SW480 (cell line): ENCODE measurements around the gene SRC.

ENCODE experiments used
- DNase-seq: peaks from one replicate; pipeline ENCODE4 v3.0.0-alpha.2; 2016; ENCODE audit warnings: low spot score

The SRC gene

DNA sequence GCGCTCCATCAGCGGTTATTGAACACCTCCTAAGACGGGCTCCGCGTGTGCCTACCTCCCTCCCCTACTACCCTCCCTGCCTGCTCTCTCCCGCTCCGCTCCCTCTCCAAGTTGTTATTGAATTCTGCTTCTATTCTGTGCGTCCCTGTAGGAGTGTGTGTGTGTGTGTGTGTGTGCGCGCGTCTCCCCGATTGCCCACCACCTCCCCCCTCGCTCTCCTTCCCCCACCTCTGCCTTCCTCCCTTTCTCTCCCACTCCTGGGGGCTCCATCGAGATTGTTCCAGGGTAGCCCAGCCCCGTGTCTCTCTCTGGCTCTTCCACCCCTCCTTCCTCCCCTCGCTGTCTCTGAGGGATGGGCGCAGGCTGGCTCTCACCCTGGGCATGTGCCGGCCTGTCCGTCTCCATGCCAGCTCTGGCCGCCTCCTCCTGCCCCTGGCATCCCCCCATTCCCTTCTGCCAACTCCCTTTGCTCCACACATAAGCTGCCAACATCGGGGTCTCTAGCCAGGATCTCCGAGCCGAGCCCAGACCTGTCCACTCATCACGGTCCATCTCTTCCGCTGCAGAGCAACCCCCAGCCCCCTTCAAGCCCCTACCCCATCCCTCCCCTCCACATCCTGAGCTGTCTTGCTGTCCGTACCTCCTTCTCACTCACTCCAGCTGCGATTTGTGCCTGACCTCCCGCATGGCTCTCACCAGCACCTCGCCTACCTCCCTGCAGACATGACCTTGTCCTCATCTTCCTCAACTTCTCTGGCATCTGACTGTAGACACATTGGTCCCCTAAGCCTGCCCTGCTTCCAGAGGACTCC lies 68.5 kb downstream of the SRC start:
- no peak for DNase-seq

DNA sequence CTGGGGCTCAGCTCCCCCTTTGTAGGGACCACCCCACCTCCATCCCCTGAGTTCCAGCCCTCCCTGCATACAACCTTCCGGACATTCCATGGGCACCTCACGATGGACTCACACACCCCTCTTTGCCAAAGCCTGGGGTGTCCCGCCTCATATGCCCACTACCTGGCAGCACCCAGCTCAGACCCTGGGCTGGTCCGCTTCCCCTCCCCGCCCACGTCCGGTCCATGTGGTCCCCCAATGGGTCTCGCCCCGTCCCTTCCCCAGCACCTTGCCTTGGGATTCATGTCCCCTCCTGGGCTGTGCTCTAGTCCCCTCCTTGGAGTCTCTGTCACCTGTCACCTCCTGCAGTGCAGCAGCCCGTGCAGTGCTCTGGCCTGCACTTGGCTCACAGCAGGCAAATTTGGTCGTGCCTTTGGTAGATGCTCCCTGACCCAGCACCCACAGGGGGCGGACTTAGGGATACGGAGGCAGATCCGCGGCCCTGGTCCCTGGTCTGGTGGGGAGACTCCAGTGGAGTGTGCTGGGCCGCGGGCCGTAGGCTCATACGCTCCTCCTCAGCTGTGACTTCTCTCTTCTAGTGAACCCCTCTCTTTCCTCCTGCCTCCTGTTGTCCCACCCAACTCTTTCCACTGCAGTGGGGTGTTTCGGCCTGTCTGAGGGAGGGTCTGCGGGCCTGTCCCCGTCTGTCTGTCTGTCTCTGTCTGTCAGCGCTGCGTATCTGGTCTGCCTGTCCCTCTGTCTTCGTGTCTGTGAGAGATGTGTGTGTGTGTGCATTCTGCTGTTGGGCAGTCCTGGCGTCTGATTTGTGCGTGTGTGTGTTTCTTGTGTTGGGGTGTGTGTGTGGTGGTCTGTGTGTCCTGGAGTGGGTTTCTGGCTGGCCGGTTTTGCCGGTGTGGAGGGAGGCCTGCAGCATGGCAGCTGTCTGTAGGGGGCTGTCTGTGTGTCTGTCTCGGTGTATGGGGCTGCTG lies 69.5 kb downstream of the SRC start:
- no peak for DNase-seq

DNA sequence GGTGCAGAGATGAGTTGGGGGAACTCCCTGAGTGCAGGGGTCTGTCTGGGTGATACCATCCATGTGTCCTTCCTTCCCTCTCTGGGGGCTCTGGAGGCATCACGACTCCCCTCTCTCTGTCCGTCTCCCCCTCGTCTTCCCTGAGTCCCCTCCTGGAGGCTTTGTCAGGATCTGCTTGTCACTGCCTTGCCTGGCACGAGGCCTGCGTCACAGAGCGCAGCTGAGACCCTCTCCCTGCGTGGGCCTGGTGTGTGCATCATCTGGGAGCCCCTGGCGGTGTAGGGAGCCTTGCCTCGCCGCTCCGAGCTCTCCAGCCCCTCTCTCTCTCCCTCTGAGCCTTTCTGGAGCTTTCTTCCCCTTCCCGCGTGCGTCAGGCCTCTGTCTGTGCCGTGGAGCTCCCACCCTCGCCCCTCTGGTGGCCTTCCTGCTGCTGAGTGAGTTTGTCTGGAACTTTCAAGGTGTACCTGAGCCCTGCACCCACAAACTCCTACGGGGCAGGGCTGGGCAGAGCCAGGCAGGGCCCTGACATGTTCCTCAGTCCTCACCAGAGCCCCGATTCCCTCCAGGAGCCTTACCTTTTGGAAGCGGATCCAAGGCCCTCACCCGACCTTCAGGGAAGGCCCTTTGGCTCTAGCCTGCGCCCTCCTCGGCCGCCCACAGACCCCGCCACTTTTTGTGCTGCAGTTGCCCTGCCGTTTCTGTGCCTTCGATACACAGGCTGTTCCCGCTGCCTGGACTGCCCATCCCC lies 70.3 kb downstream of the SRC start:
- no peak for DNase-seq

DNA sequence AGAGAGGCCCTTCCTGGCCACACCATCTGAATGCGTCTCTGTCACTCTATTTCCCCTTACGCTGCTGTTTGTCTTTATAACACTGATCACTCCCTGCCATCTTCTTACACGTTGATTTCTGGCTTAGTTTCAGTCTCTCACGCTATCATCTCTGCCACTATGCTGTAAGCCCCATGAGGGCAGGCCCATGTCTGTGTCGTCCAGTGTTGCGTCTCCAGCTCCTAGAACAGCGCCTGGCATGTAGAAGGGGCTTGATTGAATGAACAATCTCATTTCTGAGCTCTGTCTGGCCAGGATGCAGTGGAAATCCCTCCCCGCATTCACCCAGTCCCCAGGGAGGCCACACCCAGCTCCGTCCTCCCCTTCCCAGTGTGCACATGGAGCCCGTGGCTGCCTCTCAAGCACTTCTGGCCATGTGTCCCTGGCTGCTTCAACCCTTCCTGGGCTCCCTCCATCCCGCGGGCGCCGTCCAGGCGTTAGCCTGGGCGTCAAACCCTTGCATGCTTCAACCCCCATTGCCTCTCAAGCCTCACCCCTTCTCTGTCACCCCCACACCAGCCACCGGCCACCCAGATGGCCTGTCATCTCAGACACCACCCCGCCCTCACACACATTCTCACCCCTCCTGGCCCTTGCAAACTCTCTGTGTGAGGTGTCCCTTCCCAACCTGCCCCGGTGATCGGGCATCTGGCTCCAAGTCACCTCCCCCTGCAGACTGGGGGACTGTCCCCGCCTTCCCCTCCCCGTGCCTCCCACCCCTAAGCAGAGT lies 71.1 kb downstream of the SRC start:
- no peak for DNase-seq

DNA sequence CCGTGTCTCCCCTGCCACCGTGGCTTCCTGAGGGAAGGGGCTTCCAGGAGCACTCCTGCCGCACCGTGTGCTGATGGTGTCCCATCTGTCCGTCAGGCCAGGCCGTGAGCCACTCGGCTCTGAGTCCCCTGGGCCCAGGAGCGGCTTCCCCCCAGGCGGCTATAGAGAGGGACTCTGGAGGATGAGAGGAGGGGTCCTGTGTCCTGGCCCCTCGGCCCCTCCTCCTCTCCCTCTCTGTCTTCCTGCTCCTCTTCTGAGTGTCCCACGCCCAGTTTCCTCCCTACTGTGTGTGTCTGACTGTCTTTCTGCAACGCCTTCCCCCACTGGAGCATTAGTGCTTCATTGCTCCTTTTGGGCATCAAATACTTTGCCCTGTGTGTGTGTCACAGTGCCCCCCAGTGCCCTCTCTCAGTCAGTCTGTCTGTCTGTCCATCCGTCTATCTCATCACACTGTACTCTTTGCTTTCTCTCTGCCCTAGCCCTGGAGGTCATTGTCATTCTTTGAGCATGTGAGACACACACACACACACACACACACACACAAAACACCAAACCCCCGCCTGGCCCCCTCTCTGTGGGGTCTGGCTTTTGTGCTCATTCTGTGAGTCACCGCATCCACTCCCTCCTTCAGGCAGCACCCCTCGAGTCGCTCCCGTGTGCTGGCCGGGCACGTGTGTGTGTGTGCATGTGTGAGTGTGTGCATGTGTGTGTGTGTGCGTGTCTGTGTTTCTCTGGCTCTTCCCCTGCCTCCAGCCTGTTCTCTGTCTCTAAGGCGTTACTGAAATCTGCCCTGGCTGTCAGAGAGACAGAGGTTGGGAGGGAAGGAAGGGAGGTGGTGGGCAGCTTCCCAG lies 71.9 kb downstream of the SRC start:
- DNase-seq = no peak

DNA sequence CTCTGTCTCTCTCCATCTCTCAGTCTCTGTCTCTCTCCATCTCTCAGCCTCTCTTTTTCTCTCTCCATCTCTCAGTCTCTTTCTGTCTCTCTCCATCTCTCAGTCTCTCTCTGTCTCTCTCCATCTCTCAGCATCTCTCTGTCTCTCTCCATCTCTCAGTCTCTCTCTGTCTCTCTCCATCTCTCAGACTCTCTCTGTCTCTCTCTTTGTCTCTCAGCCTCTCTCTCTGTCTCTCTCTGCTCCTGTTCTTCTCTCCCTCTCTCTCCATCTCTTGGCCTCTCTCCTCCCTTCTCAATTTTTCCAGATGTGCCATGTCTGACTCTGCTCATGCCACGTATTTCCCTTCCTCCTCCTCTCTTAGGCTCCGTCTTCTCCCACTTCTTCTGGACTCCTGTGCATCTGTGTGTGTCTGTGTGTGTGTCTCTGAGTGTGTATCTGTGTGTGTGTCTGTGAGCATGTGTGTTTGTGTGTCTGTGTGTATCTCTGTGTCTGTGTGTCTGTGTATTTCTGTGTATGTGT lies 72.7 kb downstream of the SRC start:
- DNase-seq = no peak

DNA sequence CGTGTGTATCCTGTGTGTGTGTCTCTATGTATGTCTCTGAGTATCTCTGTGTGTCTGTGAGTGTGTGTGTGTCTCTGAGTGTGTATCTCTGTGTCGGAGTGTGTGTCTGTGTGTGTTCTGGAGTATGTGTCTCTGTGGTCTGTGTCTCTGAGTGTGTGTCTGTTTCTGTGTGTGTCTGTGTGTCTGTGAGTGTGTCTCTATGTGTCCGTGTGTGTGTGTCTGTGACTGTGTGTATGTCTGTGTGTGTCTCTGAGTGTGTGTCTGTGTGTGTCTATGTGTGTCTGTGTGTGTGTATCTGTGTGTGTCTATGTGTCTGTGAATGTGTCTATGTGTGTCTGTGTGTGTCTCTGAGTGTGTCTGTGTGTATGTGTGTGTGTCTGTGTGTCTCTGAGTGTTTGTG lies 73.4 kb downstream of the SRC start:
- no peak for DNase-seq

DNA sequence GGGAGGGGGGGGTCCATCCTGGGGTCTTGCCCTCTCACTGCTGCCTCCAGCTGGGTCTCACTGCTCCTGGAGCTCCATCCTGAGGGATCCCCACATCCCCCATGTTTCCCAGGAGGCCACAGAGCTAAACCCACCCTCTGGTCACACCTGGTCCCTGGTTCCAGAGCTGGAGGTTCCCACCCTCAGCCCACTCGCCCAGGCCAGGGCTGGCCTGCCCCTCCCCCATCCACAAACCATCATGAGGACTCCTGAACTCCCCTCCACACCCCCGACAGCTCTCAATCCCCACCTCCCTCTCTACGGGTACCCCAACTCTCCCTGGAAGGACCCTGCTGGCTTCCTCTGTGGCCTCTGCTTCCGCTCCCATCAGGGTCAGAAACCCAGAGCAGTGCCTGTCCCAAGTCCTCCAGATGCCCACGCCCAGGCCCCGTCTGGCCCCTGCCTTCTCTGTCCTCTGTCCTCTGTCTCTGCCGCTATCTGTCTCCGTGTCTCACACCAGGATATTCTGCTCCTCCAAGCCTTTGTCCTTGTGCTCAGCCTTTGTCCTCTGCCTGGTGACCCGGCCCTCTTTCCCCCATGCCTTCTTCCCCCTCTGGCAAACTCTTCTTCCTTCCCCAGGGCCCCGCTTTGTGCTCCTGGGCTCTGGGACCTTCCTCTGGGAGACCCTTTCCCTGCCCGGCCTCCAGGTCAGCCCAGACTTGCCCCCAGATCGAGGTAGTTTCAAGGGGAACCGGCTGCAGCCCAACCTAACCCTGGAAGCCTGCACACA lies 74.0 kb downstream of the SRC start:
- DNase-seq = no peak

DNA sequence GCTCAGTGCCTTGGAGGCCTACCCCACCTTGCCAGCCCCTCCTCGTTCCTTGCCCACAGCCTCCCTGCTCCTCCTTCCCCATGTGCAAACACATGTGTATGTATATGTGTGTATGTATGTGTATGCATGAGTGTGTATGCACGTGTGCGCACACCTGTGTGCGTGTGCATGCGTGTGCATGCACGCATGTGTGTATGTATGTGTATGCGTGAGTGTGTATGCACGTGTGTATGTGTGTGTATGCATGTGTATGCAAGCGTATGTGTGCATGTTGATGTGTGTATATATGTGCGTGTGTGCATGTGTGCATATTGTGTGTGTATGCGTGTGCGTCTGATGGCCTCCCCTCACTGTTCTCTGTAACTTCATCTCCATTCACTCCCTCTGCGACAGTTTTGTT lies 74.7 kb downstream of the SRC start:
- DNase-seq = no peak

DNA sequence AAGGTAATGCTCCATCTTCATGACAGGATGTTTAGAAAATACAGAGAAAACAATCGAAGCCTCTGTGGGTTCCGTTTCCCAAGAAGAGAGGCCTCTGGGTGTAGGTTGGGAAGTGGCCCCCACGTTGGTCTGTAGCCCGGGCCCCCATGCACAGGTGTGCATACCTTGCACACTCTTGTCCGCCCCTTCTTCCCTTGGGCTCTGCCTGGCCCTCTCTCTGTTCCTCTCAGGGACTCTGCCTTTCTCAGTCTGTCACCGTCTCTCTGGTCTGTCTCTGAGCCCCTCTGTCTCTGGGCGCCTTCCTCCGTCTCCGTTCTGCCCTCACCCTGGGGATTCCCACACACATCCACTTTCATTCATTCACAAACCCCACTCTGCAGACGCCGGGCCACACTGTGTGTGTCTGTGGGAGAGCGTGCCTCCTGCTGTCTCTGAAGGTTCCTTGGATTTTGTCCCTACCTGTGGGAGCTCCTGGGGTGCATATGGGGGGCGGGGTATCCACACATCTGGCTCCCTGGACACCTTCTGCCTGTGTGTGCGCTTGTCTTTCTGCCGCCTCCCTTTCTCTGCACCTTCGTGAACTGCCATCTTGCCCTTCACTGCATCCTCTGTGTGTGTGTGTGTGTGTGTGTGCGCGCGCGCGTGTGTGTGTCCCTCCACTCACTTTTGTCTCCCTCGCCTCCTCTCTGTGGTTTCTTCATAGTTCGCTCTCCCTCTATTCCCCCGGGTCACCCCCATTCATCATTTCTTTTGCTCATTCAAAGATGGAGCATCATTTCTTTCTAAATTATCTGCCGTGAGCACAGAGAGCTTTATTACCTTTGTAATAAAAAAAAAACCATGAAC lies 75.3 kb downstream of the SRC start:
- DNase-seq = no peak

DNA sequence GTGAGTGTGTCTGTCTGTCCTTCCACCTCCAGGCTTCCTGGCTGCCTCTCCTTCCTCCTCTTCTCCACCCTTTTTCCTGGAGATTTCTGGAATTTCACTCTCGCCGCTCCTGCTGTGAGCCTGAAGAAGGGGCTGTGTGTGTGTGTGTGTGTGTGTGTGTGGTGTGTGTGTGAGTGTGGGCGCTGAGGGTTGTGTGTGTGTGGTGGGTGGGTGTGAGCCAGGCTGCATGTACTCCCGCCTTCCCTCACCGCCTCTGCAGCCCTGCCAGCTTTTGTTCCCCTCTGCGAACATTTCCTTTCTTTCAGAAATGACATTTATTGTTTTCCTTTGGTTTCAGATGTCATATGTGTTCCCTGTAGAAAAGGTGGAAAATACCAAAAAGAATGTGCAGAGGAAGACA lies 76.0 kb downstream of the SRC start:
- DNase-seq = no peak

DNA sequence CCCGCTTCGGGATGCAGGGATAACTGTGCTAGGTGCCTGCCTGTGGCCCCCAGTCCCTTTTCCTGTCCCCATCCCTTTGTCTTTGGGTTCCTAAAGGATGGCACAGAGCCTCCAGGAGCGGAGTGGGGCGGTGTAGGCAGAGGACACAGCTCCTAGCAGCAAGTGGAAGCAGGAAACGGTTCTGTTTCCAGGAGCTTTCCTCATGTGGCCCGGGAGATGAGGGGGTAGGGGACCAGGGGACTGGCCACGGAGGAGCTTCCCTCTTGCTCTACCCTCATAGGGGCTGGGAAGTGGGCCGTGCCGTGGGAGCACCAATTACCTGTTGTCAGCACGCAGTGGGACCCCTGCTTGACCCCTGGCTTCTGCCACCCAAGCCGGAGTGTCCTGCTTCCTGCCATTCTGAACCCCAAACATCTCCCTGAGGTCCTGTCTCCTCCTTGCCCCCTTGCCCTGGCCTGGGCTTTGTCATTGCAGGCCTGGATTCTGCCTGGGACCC lies 76.9 kb downstream of the SRC start:
- DNase-seq = no peak

DNA sequence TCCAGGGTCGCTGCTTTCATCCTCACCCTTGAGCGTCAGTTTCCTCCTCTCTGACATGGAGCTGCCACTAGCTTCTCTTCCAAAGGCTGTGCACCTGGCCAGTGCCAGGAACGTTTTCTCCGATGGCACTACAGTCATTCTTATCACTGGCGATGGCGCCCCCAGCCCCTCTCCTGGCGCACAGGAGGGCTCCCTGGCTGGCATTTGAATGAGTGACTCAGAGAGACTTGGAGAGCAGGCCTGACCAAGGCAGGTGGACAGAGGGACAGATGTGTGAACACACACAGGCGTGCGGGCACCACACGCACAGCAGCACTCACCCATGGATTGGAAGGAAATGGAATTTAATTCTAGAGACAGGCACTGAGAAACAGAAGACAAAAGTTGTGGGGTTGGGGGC lies 77.6 kb downstream of the SRC start:
- no peak for DNase-seq

DNA sequence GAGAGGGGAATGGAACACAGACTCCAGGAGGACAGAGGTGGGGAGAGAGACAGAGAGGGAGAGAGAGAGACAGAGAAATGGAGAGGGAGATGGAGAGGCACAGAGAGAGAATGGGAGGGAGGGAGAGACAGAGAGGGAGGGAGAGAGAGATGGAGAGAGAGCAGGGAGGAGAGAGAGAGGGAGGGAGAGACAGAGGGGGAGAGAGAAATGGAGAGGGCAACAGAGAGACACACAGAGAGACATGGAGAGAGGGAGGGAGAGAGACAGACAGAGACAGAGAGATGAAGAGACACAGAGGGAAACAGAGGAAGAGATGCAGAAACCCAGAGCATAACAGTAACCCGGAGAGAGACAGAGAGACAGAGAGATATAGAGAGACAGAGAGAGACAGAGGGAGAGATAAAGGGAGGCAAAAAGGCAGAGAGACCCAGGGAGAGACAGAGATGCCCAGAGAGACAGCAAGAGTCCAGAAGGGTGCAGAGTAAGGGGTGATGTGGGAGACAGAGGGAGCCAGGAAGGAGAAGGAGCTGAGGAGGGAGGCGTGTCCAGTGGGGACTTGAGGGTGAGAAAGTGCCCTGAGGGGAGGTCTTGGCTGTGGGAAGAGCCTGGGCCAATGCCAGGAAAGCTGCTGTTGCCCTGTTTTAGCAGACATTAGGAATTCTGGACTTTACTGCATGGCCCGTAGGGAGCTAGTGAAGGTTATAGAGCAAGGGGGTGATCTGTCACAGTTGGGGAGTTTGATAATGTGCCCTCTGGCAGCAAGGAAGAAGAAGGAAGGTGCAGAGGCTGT lies 78.3 kb downstream of the SRC start:
- DNase-seq = no peak

DNA sequence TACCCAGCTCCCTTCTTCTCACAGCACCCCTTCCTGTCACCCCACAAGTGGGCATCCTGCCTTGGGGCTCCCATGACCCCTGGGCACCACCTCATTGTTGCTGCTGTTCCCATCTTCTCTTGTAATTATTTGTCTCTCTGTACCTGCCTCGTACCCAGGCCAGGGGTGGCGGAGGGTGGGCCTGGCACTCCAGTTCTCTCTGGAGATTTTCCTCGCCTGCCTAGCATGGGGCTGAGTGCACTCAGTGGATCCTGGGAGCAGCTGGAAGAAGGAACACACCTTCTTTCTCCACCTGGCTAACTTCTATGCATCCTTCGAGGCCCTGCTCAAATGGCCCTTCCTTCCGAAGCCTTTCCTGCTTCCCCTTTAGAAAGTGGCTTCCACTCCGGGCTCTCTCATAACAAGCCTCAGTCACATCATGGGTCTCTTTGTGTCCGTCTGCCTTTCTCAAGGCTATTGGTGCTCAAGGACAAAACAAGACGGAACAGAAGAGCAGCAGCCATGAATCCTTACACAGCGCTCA lies 79.2 kb downstream of the SRC start:
- DNase-seq = no peak

DNA sequence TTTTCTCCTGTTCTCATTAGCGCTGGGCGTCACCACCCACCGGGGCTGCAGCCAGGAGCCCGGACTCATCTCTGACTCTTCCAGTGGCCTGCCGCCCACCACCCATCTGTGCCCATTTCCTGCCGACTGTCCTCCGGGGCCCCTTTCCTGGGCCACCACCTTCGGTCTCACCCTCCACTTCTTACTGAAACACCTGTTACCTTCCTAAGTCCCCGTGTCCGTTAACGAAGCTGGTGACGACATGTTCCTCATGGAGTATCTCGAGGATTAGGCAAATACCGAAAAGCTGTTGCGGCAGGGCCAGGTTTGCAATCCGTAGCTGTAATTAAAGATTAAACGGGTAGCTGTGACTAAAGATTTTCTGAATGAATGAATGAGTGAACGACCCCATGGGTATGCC lies 80.2 kb downstream of the SRC start:
- DNase-seq = no peak

DNA sequence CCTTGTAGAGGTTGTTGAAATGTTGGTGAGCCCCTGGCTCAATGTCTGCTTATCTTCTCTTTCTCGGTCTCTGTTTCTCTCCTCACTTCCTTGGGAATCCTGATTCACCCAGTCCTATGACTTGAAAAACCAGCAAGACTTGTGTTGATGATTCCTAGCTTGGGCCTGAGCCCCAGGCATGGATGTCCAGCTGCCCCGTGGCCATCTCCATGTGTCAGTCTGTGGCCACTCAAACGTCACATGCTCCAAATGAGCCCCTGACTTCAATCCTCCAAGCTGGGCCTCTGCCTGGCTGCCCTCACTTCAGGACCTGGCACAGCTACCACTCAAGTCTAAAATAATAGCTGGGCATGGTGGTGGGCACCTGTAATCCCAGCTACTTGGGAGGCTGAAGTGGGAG lies 81.0 kb downstream of the SRC start:
- no peak for DNase-seq

DNA sequence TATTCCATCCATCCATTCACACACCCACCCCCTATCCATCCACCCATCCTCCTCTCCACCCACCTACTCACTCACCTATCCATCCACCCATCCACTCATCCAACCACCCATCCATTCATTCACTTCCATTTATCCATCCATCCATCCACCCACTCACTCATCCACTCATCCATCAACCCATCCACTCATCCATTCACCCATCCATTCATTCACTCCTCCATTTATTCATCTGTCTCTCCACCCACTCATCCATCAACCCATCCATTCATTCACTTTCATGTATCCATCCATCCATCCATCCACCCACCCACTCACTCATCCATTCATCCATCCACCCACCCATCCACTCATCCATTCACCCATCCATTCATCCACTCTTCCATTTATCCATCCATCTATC lies 84.1 kb downstream of the SRC start:
- no peak for DNase-seq
